Stomach (tissue), 9 donors: ENCODE data around the gene BRF1. TPM values are rescaled to one million over a fixed set of nuclear protein-coding genes. Genes with fewer than 3 reads are reported as not detected.
A peak's percentile ranks its signal among the peaks of the same experiment; 100 is the strongest.

ENCODE experiments used
- DNase-seq, 2 donors: peaks; one replicate each; pipeline versions ENCODE4 v3.0.0 to v3.0.0-alpha.2; 2013 to 2019
- H3K27ac ChIP-seq, 5 donors: fragments of 200-600 bp in 4 of 5; sonication (generic) in 4 of 5; one replicate each; pipeline ENCODE4 v1.5.1; 2013 to 2019; ENCODE audit warnings: mild to moderate bottlenecking in 1 of 5, moderate library complexity in 1 of 5
- H3K27me3 ChIP-seq, 3 donors: fragments of 200-600 bp; sonication (generic); one replicate each; pipeline ENCODE4 v1.5.1; 2017 to 2019; ENCODE audit warnings: mixed run types in 1 of 3
- H3K36me3 ChIP-seq, 4 donors: fragments of 200-600 bp; sonication (generic); 1 replicate in 3 of 4; 2 replicates in 1 of 4; pipeline ENCODE4 v1.5.1; 2016 to 2019
- H3K4me1 ChIP-seq, 4 donors: fragments of 200-600 bp; sonication (generic); one replicate each; pipeline ENCODE4 v1.5.1; 2016 to 2019
- H3K4me3 ChIP-seq, 4 donors: fragments of 200-600 bp; sonication (generic) in 3 of 4; one replicate each; pipeline ENCODE4 v1.5.1; 2016 to 2019; ENCODE audit warnings: mild to moderate bottlenecking in 1 of 4
- H3K9me3 ChIP-seq, 4 donors: fragments of 200-600 bp; sonication (generic); one replicate each; pipeline ENCODE4 v1.5.1; 2016 to 2019
- EP300 ChIP-seq: sonication (generic); formaldehyde crosslinking; IDR thresholded peaks from one replicate; pipeline ENCODE4 v1.6.1; 2017; ENCODE audit warnings: antibody characterized with exemption
- POLR2A ChIP-seq, 4 donors: fragments of 450-650 bp; IDR thresholded peaks; one replicate each; pipeline ENCODE4 v1.6.1; 2016; ENCODE audit warnings: antibody characterized with exemption in 4 of 4, control low read depth in 2 of 4, mild to moderate bottlenecking in 1 of 4, moderate library complexity in 1 of 4
- POLR2AphosphoS5 ChIP-seq, 3 donors: sonication (generic); formaldehyde crosslinking; IDR thresholded peaks; one replicate each; pipeline ENCODE4 v1.6.1; 2016; ENCODE audit warnings: antibody characterized with exemption in 3 of 3
- WGBS, 5 donors: extraction: QIAGEN DNeasy Blood & Tissue Kit in 3 of 5; methylation state at CpG; one replicate each; pipeline versions ENCODE4 v1.1.5 to v1.1.7; 2013 to 2018; 5-methylcytosine and 5-hydroxymethylcytosine counted together
- intact Hi-C: fragments of 100-400 bp; cut with DNase I; formaldehyde crosslinking; loops from one replicate; pipeline ENCODE4 v1.15.1; 2023; ENCODE audit warnings: low total_unique reads
- polyA plus RNA-seq, 3 donors: library from polyadenylated mRNA; stranded (reverse); fragments of 200-250 nt; gene quantifications; one replicate each; pipeline ENCODE4 v1.2.3, GENCODE V29; 2013
- total RNA-seq, 5 donors: library from RNA; depleted of rRNA; stranded (reverse); fragments of >200 nt; gene quantifications; one replicate each; pipeline versions ENCODE4 v1.1.0 to v1.2.3, GENCODE V29; 2014 to 2016
- TF ChIP-seq, protein P1 (sequence below), 7 experiments: fragments of 450-650 bp in 4 of 7; fragments of 200-600 bp in 3 of 7; sonication (generic) in 3 of 7; IDR thresholded peaks; one replicate each; pipeline ENCODE4 v1.5.1; 2016 to 2019; ENCODE audit warnings: antibody characterized with exemption in 7 of 7, control low read depth in 2 of 7, mild to moderate bottlenecking in 1 of 7
- donor health status: healthy with polysubstance abuse.
- donor health status: Bipolar disorder and iron deficiency.
- donor health status: healthy.

Gene BRF1
- total and polyA plus RNA-seq, 8 donors: 9.2 to 141 (median 33.9) TPM

DNA sequence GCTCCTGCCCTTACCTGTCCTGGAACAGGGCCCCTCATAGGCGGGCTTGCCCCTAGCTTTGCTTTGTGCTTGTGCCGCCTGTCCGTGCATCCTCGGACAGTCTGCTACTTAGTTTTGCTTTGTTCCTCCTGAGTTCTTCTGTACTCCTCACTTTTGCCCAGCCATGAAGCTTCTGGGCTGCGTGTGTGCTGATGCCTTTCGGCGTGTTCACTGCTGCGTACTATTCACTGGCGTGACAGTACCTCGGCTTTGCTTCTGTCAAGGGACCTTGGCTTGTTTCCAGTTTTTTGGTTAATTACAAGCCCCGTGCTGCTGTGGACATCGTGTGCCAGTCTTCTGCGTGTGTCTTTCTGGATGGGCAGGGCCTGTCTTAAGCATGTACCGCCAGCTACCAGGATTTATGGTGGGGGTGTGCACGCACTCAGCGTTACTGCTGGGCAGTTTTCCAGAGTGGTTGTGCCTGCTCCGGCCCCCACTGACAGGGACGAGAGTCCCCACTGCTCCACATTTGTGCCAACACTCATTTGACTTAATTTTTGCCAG lies 16.2 kb upstream of the BRF1 start:
- H3K27ac ChIP-seq: peak overlapping the region in 4 of 5 donors; percentile 29 to 90 (median 51)
- H3K27me3 ChIP-seq: no peaks in the 10 kb centered on the region
- WGBS, 5 donors: 57 to 68% (median 67%) methylated on average over 17 to 18 of the region's 18 CpGs
- no peaks in the 10 kb centered on the region for H3K9me3 ChIP-seq
- peak overlapping the region in 1 of 4 donors; percentile 8 for H3K4me3 ChIP-seq
- H3K36me3 ChIP-seq: peaks cover 0 to under 1% (median 0%) of the 10 kb centered on the region in 4 donors
- TF ChIP-seq, protein P1, sequence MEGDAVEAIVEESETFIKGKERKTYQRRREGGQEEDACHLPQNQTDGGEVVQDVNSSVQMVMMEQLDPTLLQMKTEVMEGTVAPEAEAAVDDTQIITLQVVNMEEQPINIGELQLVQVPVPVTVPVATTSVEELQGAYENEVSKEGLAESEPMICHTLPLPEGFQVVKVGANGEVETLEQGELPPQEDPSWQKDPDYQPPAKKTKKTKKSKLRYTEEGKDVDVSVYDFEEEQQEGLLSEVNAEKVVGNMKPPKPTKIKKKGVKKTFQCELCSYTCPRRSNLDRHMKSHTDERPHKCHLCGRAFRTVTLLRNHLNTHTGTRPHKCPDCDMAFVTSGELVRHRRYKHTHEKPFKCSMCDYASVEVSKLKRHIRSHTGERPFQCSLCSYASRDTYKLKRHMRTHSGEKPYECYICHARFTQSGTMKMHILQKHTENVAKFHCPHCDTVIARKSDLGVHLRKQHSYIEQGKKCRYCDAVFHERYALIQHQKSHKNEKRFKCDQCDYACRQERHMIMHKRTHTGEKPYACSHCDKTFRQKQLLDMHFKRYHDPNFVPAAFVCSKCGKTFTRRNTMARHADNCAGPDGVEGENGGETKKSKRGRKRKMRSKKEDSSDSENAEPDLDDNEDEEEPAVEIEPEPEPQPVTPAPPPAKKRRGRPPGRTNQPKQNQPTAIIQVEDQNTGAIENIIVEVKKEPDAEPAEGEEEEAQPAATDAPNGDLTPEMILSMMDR (IDR thresholded peaks at IDR 0.05): no peak
- no peak for TF ChIP-seq POLR2AphosphoS5 (IDR thresholded peaks at IDR 0.05)
- TF ChIP-seq EP300: no peak
- no peak for TF ChIP-seq POLR2A (IDR thresholded peaks at IDR 0.05)
- H3K4me1 ChIP-seq: peaks cover 39 to 55% (median 46%) of the 10 kb centered on the region in 4 donors
- intact Hi-C loops: no loop called here
- no peak for DNase-seq

DNA sequence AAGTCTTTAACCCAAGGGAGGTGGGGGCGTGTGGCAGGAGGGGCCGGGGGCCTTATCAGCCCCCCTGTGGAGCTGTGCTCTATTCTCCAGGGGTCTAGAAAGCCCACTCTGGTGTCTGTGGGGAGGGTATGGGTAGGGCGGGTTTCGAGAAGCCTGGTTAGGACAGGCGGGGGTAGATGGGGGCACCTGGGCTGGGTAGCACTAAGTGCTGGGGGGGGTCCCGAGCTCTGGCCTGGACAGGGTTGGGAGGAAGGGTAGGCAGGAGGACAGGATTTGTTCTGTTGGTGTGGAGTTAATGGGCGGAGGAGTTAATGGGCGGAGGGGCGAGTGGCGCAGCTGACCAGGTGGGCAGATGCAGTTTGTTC lies 15.8 kb upstream of the BRF1 start:
- Histone ChIP-seq H3K9me3 (no peaks in the 10 kb centered on the region), H3K4me1 (peaks cover 39 to 59% (median 46%) of the 10 kb centered on the region in 4 donors), H3K27me3 (no peaks in the 10 kb centered on the region), H3K36me3 (no peaks in the 10 kb centered on the region), H3K27ac (peak overlapping the region in 3 of 5 donors; percentile 40 to 90 (median 85)), H3K4me3 (peak overlapping the region; percentile 79 to 92 (median 83))
- TF ChIP-seq POLR2A (IDR thresholded peaks at IDR 0.05): no peak
- TF ChIP-seq POLR2AphosphoS5 (IDR thresholded peaks at IDR 0.05): no peak
- TF ChIP-seq EP300: no peak
- TF ChIP-seq, protein P1 (IDR thresholded peaks at IDR 0.05): no peak
- intact Hi-C loops: no loop called here
- 83 to 88% (median 85%) methylated on average over 9 to 10 of the region's 10 CpGs for WGBS, 5 donors
- no peak for DNase-seq

DNA sequence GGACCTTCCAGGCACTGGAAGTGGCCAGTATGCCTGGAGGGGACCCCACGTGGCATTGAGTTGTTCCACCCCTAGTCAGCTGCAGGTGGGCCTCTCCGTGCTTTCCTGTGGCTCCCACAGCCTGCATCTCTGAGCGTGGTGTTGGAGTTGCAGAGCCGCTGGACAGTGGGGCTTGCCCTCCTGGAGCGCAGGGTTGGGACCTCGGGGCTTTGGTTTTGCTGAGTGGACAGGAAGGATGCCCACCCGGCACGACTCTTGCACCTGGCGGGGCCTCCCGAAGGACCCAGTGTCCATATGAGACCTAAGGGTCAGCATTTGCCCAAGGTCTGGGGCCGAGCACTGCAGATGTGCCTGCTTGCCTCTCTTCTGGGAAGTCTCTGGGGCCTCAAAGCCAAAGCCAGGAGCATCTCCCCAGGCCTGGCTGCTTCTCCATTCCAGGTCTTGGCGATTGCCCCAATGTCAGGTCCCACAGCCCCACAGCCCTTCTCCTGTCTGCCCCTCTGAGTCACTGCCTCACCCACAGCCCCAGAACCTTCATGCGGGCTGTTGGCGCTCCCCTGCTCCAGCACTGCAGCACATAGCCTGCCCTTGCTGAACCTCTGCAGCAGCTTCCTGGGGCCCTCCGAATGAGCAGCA lies 15.3 kb upstream of the BRF1 start:
- WGBS, 5 donors: 53 to 69% (median 64%) methylated on average over 10 to 15 of the region's 15 CpGs
- H3K27ac ChIP-seq: peak overlapping the region in 4 of 5 donors; percentile 59 to 90 (median 77)
- no peaks in the 10 kb centered on the region for H3K36me3 ChIP-seq
- no peak for DNase-seq
- peak overlapping the region; percentile 79 to 92 (median 83) for H3K4me3 ChIP-seq
- TF ChIP-seq POLR2A (IDR thresholded peaks at IDR 0.05): no peak
- no peak for TF ChIP-seq EP300
- no peak for TF ChIP-seq POLR2AphosphoS5 (IDR thresholded peaks at IDR 0.05)
- TF ChIP-seq, protein P1 (IDR thresholded peaks at IDR 0.05): no peak
- H3K9me3 ChIP-seq: no peaks in the 10 kb centered on the region
- H3K4me1 ChIP-seq: peaks cover 39 to 61% (median 46%) of the 10 kb centered on the region in 4 donors
- intact Hi-C loops: no loop called here
- H3K27me3 ChIP-seq: no peaks in the 10 kb centered on the region

DNA sequence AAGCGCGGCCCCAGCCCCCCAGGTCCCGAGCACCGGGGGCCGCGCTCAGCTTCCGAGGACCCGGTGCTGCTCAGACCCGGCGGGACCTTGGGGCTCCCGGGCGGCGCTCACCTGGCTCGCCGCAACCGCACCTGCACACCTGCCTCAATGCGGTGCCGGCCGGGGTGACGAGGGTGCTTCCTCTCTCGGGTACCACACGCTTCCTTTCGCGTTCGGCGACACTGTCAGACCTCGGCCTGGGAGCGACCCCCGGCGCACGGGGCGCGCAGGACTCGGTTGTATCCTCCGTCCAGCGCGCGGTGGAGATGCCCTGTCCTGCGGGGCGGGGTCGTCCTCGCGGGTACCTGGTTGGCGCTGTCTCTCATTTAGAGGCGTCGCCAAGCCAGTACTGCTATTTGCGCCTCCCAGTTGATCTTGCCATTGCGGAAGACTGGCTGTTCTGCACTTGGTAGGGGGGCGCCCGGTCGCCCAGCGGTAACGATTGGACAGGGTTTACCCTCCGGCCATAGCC lies 14.5 kb upstream of the BRF1 start:
- Histone ChIP-seq H3K27me3 (no peaks in the 10 kb centered on the region), H3K4me3 (peak overlapping the region; percentile 79 to 92 (median 83)), H3K36me3 (no peaks in the 10 kb centered on the region), H3K9me3 (no peaks in the 10 kb centered on the region), H3K27ac (peak overlapping the region; percentile 59 to 90 (median 84)), H3K4me1 (peaks cover 39 to 61% (median 46%) of the 10 kb centered on the region in 4 donors)
- intact Hi-C loops: no loop called here
- 0 to 1% (median 1%) methylated on average over 7 to 54 of the region's 54 CpGs for WGBS, 5 donors
- no peak for TF ChIP-seq EP300
- no peak for TF ChIP-seq POLR2A (IDR thresholded peaks at IDR 0.05)
- no peak for TF ChIP-seq POLR2AphosphoS5 (IDR thresholded peaks at IDR 0.05)
- TF ChIP-seq, protein P1 (IDR thresholded peaks at IDR 0.05): no peak
- DNase-seq: peak; percentile 44 to 69
